ENCODE measurements around the gene TMEM8B.
A peak's percentile ranks its signal among the peaks of the same experiment; 100 is the strongest.

TMEM8B gene

GRCh38 chr9:35829084-35829763 lies at the start of gene TMEM8B:
Gene TMEM8B (plus strand): TSS chr9:35829228. CDS start chr9:35829448, 220 bp downstream.
- DNase-seq (ENCODE audit: low read depth in 2 of 2): peak; percentile 95 to 97

GRCh38 chr9:35781066-35781465 lies 48.0 kb upstream of the TMEM8B start:
- no peak for DNase-seq (ENCODE audit: low read depth in 2 of 2)

GRCh38 chr9:35783418-35783817 lies 45.6 kb upstream of the TMEM8B start:
- no peak for DNase-seq (ENCODE audit: low read depth in 2 of 2)

GRCh38 chr9:35789541-35789940 lies 39.5 kb upstream of the TMEM8B start:
- no peak for DNase-seq (ENCODE audit: low read depth in 2 of 2)

- DNase-seq (ENCODE audit: low read depth in 2 of 2): no peak
Measured at GRCh38 chr9:35790025-35790384, 39.0 kb upstream of the TMEM8B start.

- peak; percentile 17 to 36 for DNase-seq (ENCODE audit: low read depth in 2 of 2)
Measured at GRCh38 chr9:35790385-35791296, 38.4 kb upstream of the TMEM8B start.

GRCh38 chr9:35791297-35791921 lies 37.6 kb upstream of the TMEM8B start, which contains the start of gene NPR2:
Gene NPR2 (plus strand): TSS chr9:35791591. CDS start chr9:35792409, 818 bp downstream.
- no peak for DNase-seq (ENCODE audit: low read depth in 2 of 2)

GRCh38 chr9:35792024-35792813 lies 36.8 kb upstream of the TMEM8B start:
- no peak for DNase-seq (ENCODE audit: low read depth in 2 of 2)

GRCh38 chr9:35792826-35793225 lies 36.2 kb upstream of the TMEM8B start:
- DNase-seq (ENCODE audit: low read depth in 2 of 2): no peak

GRCh38 chr9:35793461-35793860 lies 35.6 kb upstream of the TMEM8B start:
- DNase-seq (ENCODE audit: low read depth in 2 of 2): no peak

GRCh38 chr9:35795695-35796094 lies 33.3 kb upstream of the TMEM8B start:
- no peak for DNase-seq (ENCODE audit: low read depth in 2 of 2)

GRCh38 chr9:35797311-35798109 lies 31.5 kb upstream of the TMEM8B start:
- no peak for DNase-seq (ENCODE audit: low read depth in 2 of 2)

- peak in 1 of 2 donors; percentile 41 for DNase-seq (ENCODE audit: low read depth in 2 of 2)
Measured at GRCh38 chr9:35798658-35799374, 30.2 kb upstream of the TMEM8B start.

GRCh38 chr9:35800530-35800929 lies 28.5 kb upstream of the TMEM8B start:
- DNase-seq (ENCODE audit: low read depth in 2 of 2): no peak

- no peak for DNase-seq (ENCODE audit: low read depth in 2 of 2)
Measured at GRCh38 chr9:35801328-35802128, 27.5 kb upstream of the TMEM8B start.

GRCh38 chr9:35806101-35806500 lies 22.9 kb upstream of the TMEM8B start:
- no peak for DNase-seq (ENCODE audit: low read depth in 2 of 2)

- DNase-seq (ENCODE audit: low read depth in 2 of 2): no peak
Measured at GRCh38 chr9:35808433-35808832, 20.6 kb upstream of the TMEM8B start.

- DNase-seq (ENCODE audit: low read depth in 2 of 2): no peak
Measured at GRCh38 chr9:35810122-35810521, 18.9 kb upstream of the TMEM8B start.

GRCh38 chr9:35811381-35812024 lies 17.5 kb upstream of the TMEM8B start:
- no peak for DNase-seq (ENCODE audit: low read depth in 2 of 2)
